Mucosa of descending colon (tissue), 3 donors: ENCODE results near the gene SH3PXD2A. TPM values are rescaled to one million over a fixed set of nuclear protein-coding genes. Genes with fewer than 3 reads are reported as not detected.

Experiments used
- ATAC-seq: fragments of 200-7000 bp; cut with Tn5 transposase; one replicate; pipeline ENCODE4 v1.9.1; 2020; ENCODE audit warnings: mild to moderate bottlenecking, moderate library complexity
- DNase-seq, 3 donors: peaks; one replicate each; pipeline ENCODE4 v3.0.0-alpha.2; 2020
- H3K36me3 ChIP-seq: fragments of 200-600 bp; one replicate; pipeline ENCODE4 v1.8.0; 2021; ENCODE audit warnings: low read depth, mild to moderate bottlenecking
- H3K4me1 ChIP-seq: fragments of 200-600 bp; one replicate; pipeline ENCODE4 v1.8.0; 2021; ENCODE audit warnings: low read depth, mild to moderate bottlenecking
- H3K4me3 ChIP-seq: fragments of 200-600 bp; one replicate; pipeline ENCODE4 v1.8.0; 2021; ENCODE audit warnings: mild to moderate bottlenecking
- H3K9me3 ChIP-seq: fragments of 200-600 bp; one replicate; pipeline ENCODE4 v1.8.0; 2021; ENCODE audit warnings: mild to moderate bottlenecking
- intact Hi-C, 2 donors: fragments of 100-400 bp; cut with DNase I in 1 of 2; cut with micrococcal nuclease in 1 of 2; formaldehyde crosslinking; loops; one replicate each; pipeline versions ENCODE4 v1.11.0 to v1.11.1; 2022; cut with DNase I, micrococcal nuclease
- total RNA-seq, 3 donors: library from RNA; stranded (reverse); fragmentation: NEBNext Ultra II Directional in 2 of 3; extraction: Animal tissue kit (Norgen Biotek cat#: 25700) in 2 of 3; gene quantifications; one replicate each; pipeline versions ENCODE4 v1.2.1 to v1.2.4, GENCODE V29; 2021 to 2023
- TF ChIP-seq, protein P1 (sequence below): fragments of 200-600 bp; IDR thresholded peaks from one replicate; pipeline ENCODE4 v1.8.0; 2022; ENCODE audit warnings: antibody characterized with exemption, mild to moderate bottlenecking
- donor health status: DM: no; HTN: no; CAD: no; lungs with moderate emphysema.
- donor health status: DM: no; HTN: no; CAD: no.
- donor health status: DM: no; HTN: yes; CAD: no.

Gene SH3PXD2A
- total RNA-seq, 3 donors from 2014 or later: 46.1 to 91.4 (median 60.6) TPM

DNA sequence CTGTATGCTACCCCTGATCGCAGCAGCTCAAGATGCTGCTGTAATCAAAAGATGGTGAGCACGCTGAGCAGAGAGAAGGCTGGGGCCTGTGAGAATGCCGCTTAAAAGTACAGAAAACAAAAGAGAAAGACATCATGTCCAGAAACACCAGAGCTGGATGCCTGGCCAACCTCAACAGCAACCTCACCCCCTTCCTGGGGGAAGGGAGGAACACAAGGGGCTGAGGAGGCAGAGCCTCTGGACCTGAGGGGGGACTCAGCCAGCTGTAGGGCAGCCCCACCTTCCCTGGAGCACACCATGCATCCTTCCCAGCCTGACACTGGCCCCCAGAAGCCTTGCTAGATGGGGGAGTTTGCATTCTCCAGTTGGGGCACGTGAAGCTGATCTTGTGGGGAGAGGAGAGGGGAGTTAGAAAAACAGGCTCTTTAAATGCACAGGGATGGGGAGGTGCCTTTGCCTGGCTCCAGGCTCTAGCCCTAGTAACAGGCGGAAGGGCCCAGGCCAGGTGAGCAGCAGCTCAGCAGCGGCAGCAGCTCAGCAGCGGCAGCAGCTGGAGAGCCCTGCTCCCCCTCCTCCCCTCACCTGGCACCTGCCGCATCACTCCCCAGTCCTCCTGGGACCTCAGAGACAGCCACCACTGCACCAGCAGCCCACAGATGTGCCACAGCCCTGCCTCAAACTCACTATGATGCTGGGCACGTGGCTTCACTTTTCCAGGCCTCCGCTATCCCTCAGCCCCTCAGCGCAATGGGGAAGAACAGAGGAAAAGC lies 205.5 kb downstream of the SH3PXD2A start:
- Histone ChIP-seq H3K36me3 (no peaks in the 10 kb centered on the region), H3K4me3 (no peak overlapping the region), H3K4me1 (peaks cover 56% of the 10 kb centered on the region), H3K9me3 (no peaks in the 10 kb centered on the region)
- TF ChIP-seq, protein P1, sequence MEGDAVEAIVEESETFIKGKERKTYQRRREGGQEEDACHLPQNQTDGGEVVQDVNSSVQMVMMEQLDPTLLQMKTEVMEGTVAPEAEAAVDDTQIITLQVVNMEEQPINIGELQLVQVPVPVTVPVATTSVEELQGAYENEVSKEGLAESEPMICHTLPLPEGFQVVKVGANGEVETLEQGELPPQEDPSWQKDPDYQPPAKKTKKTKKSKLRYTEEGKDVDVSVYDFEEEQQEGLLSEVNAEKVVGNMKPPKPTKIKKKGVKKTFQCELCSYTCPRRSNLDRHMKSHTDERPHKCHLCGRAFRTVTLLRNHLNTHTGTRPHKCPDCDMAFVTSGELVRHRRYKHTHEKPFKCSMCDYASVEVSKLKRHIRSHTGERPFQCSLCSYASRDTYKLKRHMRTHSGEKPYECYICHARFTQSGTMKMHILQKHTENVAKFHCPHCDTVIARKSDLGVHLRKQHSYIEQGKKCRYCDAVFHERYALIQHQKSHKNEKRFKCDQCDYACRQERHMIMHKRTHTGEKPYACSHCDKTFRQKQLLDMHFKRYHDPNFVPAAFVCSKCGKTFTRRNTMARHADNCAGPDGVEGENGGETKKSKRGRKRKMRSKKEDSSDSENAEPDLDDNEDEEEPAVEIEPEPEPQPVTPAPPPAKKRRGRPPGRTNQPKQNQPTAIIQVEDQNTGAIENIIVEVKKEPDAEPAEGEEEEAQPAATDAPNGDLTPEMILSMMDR: no peak
- DNase-seq (no peak), ATAC-seq (no peak)
- intact Hi-C loops: no loop called here

DNA sequence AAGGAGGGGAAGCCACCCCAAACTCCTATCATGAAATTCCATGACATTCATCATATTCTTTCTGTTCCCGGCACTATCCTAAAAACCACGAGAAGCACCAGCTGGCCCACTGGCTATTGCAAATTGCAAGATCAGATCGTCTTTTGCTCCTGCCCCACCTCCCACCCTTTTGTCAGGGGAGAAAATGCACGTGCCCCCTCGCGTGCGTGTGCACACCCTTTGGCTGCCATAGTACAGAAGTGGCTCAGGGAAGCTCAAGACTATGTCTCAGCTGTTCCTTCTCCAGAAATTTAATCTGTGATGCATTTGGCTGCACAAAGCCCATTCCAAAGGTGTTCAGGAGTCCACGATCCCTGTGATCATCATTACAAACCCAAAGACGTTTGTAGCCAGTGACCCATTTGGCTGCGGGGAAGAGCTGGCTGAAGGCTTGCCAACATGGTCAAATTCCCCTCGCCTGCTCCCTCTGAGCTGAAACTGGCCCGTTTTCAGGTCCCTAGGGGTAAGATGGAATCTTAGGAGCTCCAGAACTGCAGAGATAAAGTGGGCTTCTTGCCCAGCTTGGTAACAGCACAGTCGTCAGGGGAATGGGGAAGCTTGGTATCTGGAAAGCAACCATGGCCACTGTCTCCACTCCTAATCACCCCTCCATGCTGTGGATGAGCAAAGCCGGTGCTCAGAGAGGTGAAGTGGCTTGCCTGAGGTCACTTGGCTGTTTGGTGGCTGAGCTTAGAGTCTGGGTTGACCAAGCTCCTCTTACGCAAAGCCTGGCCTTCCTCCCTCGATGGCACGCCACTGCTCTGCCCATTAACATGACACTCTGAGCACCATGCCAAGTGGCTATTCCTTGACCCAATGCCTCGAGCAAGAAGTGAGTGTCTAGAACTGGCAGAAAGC lies 206.5 kb downstream of the SH3PXD2A start:
- peaks cover 49% of the 10 kb centered on the region for H3K4me1 ChIP-seq
- ATAC-seq (no peak), DNase-seq (peak in 1 of 3 donors; percentile 56)

DNA sequence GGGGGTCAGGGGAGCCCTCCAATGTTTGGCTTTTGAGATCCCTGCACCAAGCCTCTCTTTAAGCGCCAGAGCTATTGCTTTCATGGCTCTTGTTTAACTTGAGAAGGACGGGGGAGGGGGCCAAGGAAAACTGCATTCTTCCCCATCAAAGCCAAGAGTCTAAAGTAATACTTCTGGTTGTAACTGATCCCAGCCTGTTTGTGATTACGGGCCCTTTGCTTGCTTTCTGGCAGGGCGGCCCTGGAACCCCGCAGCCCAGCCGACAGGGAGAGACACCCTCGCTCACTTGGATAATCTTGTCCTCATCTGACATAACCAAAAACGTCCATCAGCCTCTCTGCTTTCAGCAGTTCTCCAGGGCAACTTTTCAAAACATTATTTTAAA lies 207.1 kb downstream of the SH3PXD2A start:
- ATAC-seq (no peak), DNase-seq (no peak)
- Histone ChIP-seq H3K9me3 (no peaks in the 10 kb centered on the region), H3K4me1 (peaks cover 43% of the 10 kb centered on the region), H3K4me3 (no peak overlapping the region), H3K36me3 (no peaks in the 10 kb centered on the region)
- intact Hi-C loops: no loop called here
- TF ChIP-seq, protein P1: no peak

More for the DNA sequence above, 206.5 kb downstream of the SH3PXD2A start:
- Histone ChIP-seq H3K4me3 (no peak overlapping the region), H3K9me3 (no peaks in the 10 kb centered on the region), H3K36me3 (no peaks in the 10 kb centered on the region)
- TF ChIP-seq, protein P1: no peak
- intact Hi-C loops: no loop called here

DNA sequence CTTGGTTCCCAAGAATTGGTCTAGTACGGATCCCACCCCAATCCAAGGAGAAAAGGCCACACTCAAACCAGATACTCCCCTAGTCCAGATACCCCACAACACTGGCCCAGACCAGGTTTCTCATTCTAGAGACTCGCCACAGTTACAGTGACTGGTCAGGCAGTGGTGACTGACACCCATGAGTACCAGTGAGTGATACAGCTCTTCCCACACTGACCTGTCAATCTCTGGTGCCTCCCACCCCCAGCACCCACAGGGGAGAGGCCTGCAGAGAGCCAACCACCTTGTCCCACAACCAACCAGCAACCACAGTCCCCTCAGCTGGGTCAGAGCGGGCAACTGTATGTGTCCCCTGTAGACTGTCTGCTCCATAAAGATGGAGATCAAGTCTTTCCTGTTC lies 209.1 kb downstream of the SH3PXD2A start:
- ATAC-seq (no peak), DNase-seq (no peak)
- Histone ChIP-seq H3K36me3 (no peaks in the 10 kb centered on the region), H3K4me1 (peaks cover 24% of the 10 kb centered on the region), H3K4me3 (no peak overlapping the region), H3K9me3 (no peaks in the 10 kb centered on the region)
- TF ChIP-seq, protein P1: no peak
- intact Hi-C loops: no loop called here

DNA sequence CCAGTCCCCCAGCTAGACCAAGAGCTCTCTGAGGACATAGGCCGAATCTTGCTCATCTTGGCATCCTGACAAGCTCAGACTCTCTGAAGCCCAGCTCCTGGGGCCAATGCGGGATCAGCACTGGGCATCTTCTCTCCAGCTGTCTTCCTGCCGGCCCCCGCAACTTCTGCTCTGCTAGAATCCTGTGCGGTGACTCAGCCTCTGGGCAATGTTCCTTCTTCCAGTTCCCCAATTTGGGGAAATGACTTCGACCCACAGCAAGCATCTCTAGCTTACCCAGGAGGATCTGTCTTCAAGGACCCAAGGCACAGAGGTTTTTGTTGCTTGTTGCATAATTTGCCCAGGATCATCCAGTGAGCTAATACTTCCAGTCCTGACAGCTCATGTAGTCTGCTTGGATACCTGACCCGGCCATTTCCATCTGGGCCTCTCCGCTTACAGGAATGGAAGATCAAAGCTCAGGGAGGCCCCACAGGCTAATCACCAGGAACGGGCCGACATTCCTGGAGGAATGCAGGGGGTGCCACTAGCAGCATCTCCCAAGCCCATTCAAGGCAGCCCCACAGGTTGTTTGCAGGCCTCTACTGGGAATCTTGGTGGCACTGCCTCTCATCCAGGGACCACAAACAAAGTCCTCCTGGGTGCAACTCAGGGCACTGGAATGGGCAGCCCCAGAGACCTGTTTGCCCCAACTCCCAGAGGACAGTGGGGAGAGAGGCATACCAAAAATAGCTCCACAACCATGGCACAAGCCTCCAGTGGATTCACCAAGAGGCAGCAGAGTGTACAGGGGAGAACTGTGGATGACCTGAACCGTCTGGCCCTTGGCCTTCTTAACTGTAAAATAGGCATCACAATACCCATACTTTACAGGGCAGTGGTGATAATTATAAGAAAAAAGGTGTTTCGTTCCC lies 210.0 kb downstream of the SH3PXD2A start:
- H3K4me3 ChIP-seq: no peak overlapping the region
- peak; percentile 52 for ATAC-seq
- TF ChIP-seq, protein P1: no peak
- DNase-seq: peak in 2 of 3 donors; percentile 42 to 73
- no peaks in the 10 kb centered on the region for H3K9me3 ChIP-seq
- H3K36me3 ChIP-seq: no peaks in the 10 kb centered on the region
- H3K4me1 ChIP-seq: peaks cover 15% of the 10 kb centered on the region
- intact Hi-C loops: no loop called here
